ENCODE results near the gene RBM8A. TPM values are rescaled to one million over a fixed set of nuclear protein-coding genes. Genes with fewer than 3 reads are reported as not detected.

RBM8A gene
- total RNA-seq, 3 donors from 2014 or later (not counting 1 experiment from before 2014, with no cell fraction given), result 172 to 204 (median 200) TPM

GRCh38 chr1:145965119-145965744 lies 37.9 kb upstream of the RBM8A start:
- H3K27ac Mint-ChIP-seq, result peak overlapping the region; percentile 87 to 95
- Histone ChIP-seq H3K9me3 (ENCODE audit: control insufficient read depth, insufficient read depth, low read length) (no peaks in the 10 kb centered on the region), H3K36me3 (ENCODE audit: control insufficient read depth, insufficient read depth, low read length) (no peaks in the 10 kb centered on the region), H3K4me3 (ENCODE audit: low read length) (peak overlapping the region; percentile 68), H3K27ac (ENCODE audit: low read length) (peak overlapping the region; percentile 81), H3K4me1 (ENCODE audit: control insufficient read depth, insufficient read depth, low read length) (peaks cover 39% of the 10 kb centered on the region), H3K27me3 (ENCODE audit: control insufficient read depth, insufficient read depth, low read length) (no peaks in the 10 kb centered on the region)
- H3K27me3 Mint-ChIP-seq (ENCODE audit: low read depth in 2 of 2), result no peaks in the 10 kb centered on the region
- peak overlapping the region; percentile 94 for H3K4me3 Mint-ChIP-seq
- DNase-seq, result no peak
- intact Hi-C loops (cut with micrococcal nuclease), result loop anchor here (2.0 kb wide), 3 partner anchors 14 to 46 kb away; partner anchors contain the start of genes PEX11B and RBM8A
- no peak for TF ChIP-seq CTCF (IDR thresholded peaks at IDR 0.05)
- no peak for ATAC-seq
- H3K4me1 Mint-ChIP-seq, result peaks cover 45 to 60% of the 10 kb centered on the region in 2 donors
- WGBS (ENCODE audit: insufficient coverage), result 0% methylated on average over 4 of the region's 5 CpGs
- H3K9me3 Mint-ChIP-seq, result no peaks in the 10 kb centered on the region
- peaks cover 8% of the 10 kb centered on the region for H3K36me3 Mint-ChIP-seq

GRCh38 chr1:145964328-145965118 lies 37.2 kb upstream of the RBM8A start, which contains the start of the genes ANKRD34A and POLR3GL:
Gene ANKRD34A, minus strand, starts transcription at chr1:145964575. Its CDS starts 2,816 bp downstream, at chr1:145961759.
Gene POLR3GL, plus strand, starts transcription at chr1:145964690. Its CDS starts 10,176 bp downstream, at chr1:145974866.
- peak within 1 kb of the TSS; percentile 94 for H3K4me3 Mint-ChIP-seq
- H3K36me3 ChIP-seq (ENCODE audit: control insufficient read depth, insufficient read depth, low read length), result no peaks in the 10 kb centered on the region
- peak within 1 kb of the TSS; percentile 68 for H3K4me3 ChIP-seq (ENCODE audit: low read length)
- peaks cover 8% of the 10 kb centered on the region for H3K36me3 Mint-ChIP-seq
- no peaks in the 10 kb centered on the region for H3K9me3 ChIP-seq (ENCODE audit: control insufficient read depth, insufficient read depth, low read length)
- ATAC-seq, result peak; percentile 90 to 98 (median 94)
- no peaks in the 10 kb centered on the region for H3K9me3 Mint-ChIP-seq
- WGBS (ENCODE audit: insufficient coverage), result under 1% methylated on average over 37 of the region's 37 CpGs
- peaks cover 46% of the 10 kb centered on the region for H3K4me1 ChIP-seq (ENCODE audit: control insufficient read depth, insufficient read depth, low read length)
- no peak for TF ChIP-seq CTCF (IDR thresholded peaks at IDR 0.05)
- intact Hi-C loops (cut with micrococcal nuclease), result loop anchor here (2.0 to 5.0 kb wide), 6 partner anchors 14 to 117 kb away; partner anchors contain the start of genes NUDT17, PEX11B, RBM8A and TXNIP
- peaks cover 52 to 62% of the 10 kb centered on the region in 2 donors for H3K4me1 Mint-ChIP-seq
- peak; percentile 87 to 94 for DNase-seq
- H3K27me3 Mint-ChIP-seq (ENCODE audit: low read depth in 2 of 2), result no peaks in the 10 kb centered on the region
- peak within 1 kb of the TSS; percentile 81 for H3K27ac ChIP-seq (ENCODE audit: low read length)
- H3K27me3 ChIP-seq (ENCODE audit: control insufficient read depth, insufficient read depth, low read length), result no peaks in the 10 kb centered on the region
- peak within 1 kb of the TSS; percentile 87 to 95 for H3K27ac Mint-ChIP-seq

- peaks cover 63 to 73% of the 10 kb centered on the region in 2 donors for H3K4me1 Mint-ChIP-seq
- peak overlapping the region; percentile 94 for H3K4me3 Mint-ChIP-seq
- no peak for TF ChIP-seq CTCF (IDR thresholded peaks at IDR 0.05)
- H3K27ac ChIP-seq (ENCODE audit: low read length), result peak overlapping the region; percentile 81
- H3K4me3 ChIP-seq (ENCODE audit: low read length), result peak overlapping the region; percentile 68
- DNase-seq (peak in 1 of 2 donors; percentile 20), ATAC-seq (no peak)
- H3K9me3 ChIP-seq (ENCODE audit: control insufficient read depth, insufficient read depth, low read length), result no peaks in the 10 kb centered on the region
- H3K4me1 ChIP-seq (ENCODE audit: control insufficient read depth, insufficient read depth, low read length), result peaks cover 49% of the 10 kb centered on the region
- H3K36me3 Mint-ChIP-seq, result peaks cover 8% of the 10 kb centered on the region
- no peaks in the 10 kb centered on the region for H3K27me3 Mint-ChIP-seq (ENCODE audit: low read depth in 2 of 2)
- intact Hi-C loops (cut with micrococcal nuclease), result loop anchor here (2.0 to 5.0 kb wide), 6 partner anchors 15 to 116 kb away; partner anchors contain the start of genes NUDT17, PEX11B, RBM8A and TXNIP
- H3K27me3 ChIP-seq (ENCODE audit: control insufficient read depth, insufficient read depth, low read length), result no peaks in the 10 kb centered on the region
- H3K27ac Mint-ChIP-seq, result peak overlapping the region; percentile 87 to 95
- no peaks in the 10 kb centered on the region for H3K36me3 ChIP-seq (ENCODE audit: control insufficient read depth, insufficient read depth, low read length)
- WGBS (ENCODE audit: insufficient coverage), result 53% methylated on average over 3 of the region's 5 CpGs
- no peaks in the 10 kb centered on the region for H3K9me3 Mint-ChIP-seq
Observed at GRCh38 chr1:145963265-145964019, 36.2 kb upstream of the RBM8A start.
